MM.1S (cell line): ENCODE data around the gene TMEM191C.
"Not testable (repeated sequence)": the region's sequence is repeated elsewhere in the genome, so short reads cannot be mapped to it uniquely, and the experiment has no call there.

Experiments used
- DNase-seq: peaks from one replicate; pipeline ENCODE4 v3.0.0-alpha.2; 2015
- H2AFZ ChIP-seq: fragments of 300-600 bp; sonication (generic); 2 replicates; pipeline ENCODE4 v1.6.0; 2016; ENCODE audit warnings: antibody characterized with exemption, low read length
- H3F3A ChIP-seq: fragments of 300-600 bp; sonication (generic); 2 replicates; pipeline ENCODE4 v1.6.1; 2016; ENCODE audit warnings: mild to moderate bottlenecking, antibody characterized with exemption, low read length, moderate library complexity, mixed read lengths; ENCODE audit not compliant: insufficient read depth
- H3K27ac ChIP-seq: fragments of 300-600 bp; sonication (generic); 2 replicates; pipeline ENCODE4 v1.5.1; 2016; ENCODE audit warnings: mild to moderate bottlenecking, low read length
- H3K27me3 ChIP-seq: fragments of 300-600 bp; sonication (generic); replicated peaks from 2 replicates; pipeline ENCODE4 v1.6.0; 2016; ENCODE audit warnings: low read length; ENCODE audit not compliant: insufficient read depth
- H3K36me3 ChIP-seq: fragments of 300-600 bp; sonication (generic); replicated peaks from 2 replicates; pipeline ENCODE4 v1.6.1; 2016; ENCODE audit warnings: mild to moderate bottlenecking, low read length, mixed read lengths; ENCODE audit not compliant: insufficient read depth
- H3K4me1 ChIP-seq: fragments of 300-600 bp; sonication (generic); 2 replicates; pipeline ENCODE4 v1.6.1; 2016; ENCODE audit warnings: low read length, mixed read lengths
- H3K4me2 ChIP-seq: fragments of 300-600 bp; sonication (generic); 2 replicates; pipeline ENCODE4 v1.6.0; 2016; ENCODE audit warnings: low read depth, low read length
- H3K4me3 ChIP-seq: fragments of 300-600 bp; sonication (generic); 2 replicates; pipeline ENCODE4 v1.5.1; 2016; ENCODE audit warnings: low read length, mixed read lengths
- H3K79me2 ChIP-seq: fragments of 300-600 bp; sonication (generic); 2 replicates; pipeline ENCODE4 v1.6.1; 2016; ENCODE audit warnings: mixed run types, low read length, mixed read lengths
- H3K9ac ChIP-seq: fragments of 300-600 bp; sonication (generic); 2 replicates; pipeline ENCODE4 v1.6.1; 2016; ENCODE audit warnings: low read length, mixed read lengths
- H3K9me2 ChIP-seq: fragments of 300-600 bp; sonication (generic); replicated peaks from 2 replicates; pipeline ENCODE4 v1.6.1; 2016; ENCODE audit warnings: mild to moderate bottlenecking, low read length, mixed read lengths; ENCODE audit not compliant: insufficient read depth
- H3K9me3 ChIP-seq: fragments of 300-600 bp; sonication (generic); replicated peaks from 2 replicates; pipeline ENCODE4 v1.6.1; 2016; ENCODE audit warnings: mild to moderate bottlenecking, low read length, mixed read lengths; ENCODE audit not compliant: insufficient read depth
- H4K20me1 ChIP-seq: fragments of 300-600 bp; sonication (generic); 2 replicates; pipeline ENCODE4 v1.6.1; 2016; ENCODE audit warnings: mild to moderate bottlenecking, low read length, moderate library complexity, mixed read lengths; ENCODE audit not compliant: insufficient read depth

The TMEM191C gene

GRCh38 chr22:21516970-21517764, 50.0 kb downstream of the TMEM191C start:
- H3K4me2 ChIP-seq, DNase-seq, H3K79me2 ChIP-seq, H3F3A ChIP-seq, H3K4me3 ChIP-seq, H3K27me3 ChIP-seq, H3K36me3 ChIP-seq, H3K9ac ChIP-seq, H3K27ac ChIP-seq, H2AFZ ChIP-seq, H3K9me3 ChIP-seq, H3K4me1 ChIP-seq, H4K20me1 ChIP-seq, H3K9me2 ChIP-seq: not testable (repeated sequence)
